PC-3 (cell line): ENCODE results near the gene TRABD.

ENCODE experiments used
- EZH2 ChIP-seq: fragments of 300-600 bp; sonication (generic); IDR thresholded peaks from one replicate; pipeline ENCODE4 v1.6.1; 2017; ENCODE audit warnings: antibody characterized with exemption, mild to moderate bottlenecking, low read length; ENCODE audit not compliant: unreplicated experiment
- EZH2phosphoT487 ChIP-seq: fragments of 300-600 bp; sonication (generic); IDR thresholded peaks from 2 replicates; pipeline ENCODE4 v1.6.1; 2018; ENCODE audit warnings: mild to moderate bottlenecking, antibody characterized with exemption, low read length, borderline replicate concordance
- TF ChIP-seq, protein P1 (sequence below): fragments of 300-600 bp; sonication (generic); conservative IDR thresholded peaks from 2 replicates; pipeline ENCODE4 v1.5.1; 2017; ENCODE audit warnings: antibody characterized with exemption, low read depth, mild to moderate bottlenecking, low read length

DNA sequence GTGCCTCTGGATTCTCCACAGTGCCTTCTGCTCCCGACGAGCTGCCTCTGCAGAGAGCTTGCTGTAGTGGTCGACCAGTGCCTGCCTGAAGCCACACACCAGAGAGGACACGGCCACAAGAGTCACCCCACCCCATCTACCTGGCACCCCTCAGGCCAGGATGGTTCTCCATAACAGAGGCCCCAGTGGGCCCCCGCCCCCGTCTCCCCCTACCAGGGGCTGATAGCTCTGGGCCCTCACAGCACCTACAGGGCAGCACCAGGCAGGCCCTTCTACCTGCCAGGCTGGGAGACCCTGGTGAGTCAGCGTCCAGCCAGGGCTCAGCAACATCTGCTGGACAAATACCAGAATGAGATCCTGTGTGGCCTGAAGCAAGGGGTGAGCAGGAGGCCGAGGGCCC, 36.8 kb downstream of the TRABD start:
- TF ChIP-seq, protein P1, sequence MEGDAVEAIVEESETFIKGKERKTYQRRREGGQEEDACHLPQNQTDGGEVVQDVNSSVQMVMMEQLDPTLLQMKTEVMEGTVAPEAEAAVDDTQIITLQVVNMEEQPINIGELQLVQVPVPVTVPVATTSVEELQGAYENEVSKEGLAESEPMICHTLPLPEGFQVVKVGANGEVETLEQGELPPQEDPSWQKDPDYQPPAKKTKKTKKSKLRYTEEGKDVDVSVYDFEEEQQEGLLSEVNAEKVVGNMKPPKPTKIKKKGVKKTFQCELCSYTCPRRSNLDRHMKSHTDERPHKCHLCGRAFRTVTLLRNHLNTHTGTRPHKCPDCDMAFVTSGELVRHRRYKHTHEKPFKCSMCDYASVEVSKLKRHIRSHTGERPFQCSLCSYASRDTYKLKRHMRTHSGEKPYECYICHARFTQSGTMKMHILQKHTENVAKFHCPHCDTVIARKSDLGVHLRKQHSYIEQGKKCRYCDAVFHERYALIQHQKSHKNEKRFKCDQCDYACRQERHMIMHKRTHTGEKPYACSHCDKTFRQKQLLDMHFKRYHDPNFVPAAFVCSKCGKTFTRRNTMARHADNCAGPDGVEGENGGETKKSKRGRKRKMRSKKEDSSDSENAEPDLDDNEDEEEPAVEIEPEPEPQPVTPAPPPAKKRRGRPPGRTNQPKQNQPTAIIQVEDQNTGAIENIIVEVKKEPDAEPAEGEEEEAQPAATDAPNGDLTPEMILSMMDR: no peak
- TF ChIP-seq EZH2: no peak
- TF ChIP-seq EZH2phosphoT487: no peak
